ENCODE results near the gene GPR61. TPM values are rescaled to one million over a fixed set of nuclear protein-coding genes. Genes with fewer than 3 reads are reported as not detected.
A peak's percentile ranks its signal among the peaks of the same experiment; 100 is the strongest.

Gene GPR61
- polyA plus RNA-seq, 3 donors = 0.28 TPM; not detected in 2

DNA sequence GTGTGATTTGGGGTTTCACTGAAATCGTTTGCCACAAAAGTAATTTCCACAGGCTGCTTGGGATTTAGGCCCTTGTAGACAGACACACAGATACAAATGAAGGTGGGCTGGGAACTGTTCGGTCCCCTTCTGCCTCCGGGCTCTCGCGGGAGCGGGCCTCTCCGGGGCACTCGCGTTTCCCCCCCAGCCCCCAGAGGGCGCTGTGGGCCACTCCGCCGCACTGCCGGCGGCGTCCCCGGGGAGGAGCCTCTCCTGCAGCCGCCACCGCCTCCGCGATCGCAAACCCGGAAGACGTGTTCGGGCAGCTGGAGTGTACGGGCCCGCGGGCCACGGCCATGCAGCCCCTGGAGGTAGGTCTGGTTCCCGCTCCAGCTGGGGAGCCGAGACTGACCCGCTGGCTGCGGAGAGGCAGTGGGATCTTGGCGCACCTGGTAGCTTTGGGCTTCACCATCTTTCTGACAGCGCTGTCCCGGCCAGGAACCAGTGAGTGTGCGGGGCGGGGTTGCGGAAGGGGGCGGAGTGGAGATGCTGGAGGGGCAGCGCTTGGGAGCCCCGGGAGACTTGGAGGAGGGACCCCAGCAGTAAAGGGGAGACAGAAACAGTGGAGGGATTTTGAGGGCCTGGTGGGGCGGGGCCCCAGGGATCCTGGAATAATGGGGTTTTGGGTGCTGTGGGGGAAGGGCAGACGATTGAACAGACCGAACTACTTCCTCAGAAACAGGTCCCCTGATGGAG is 45.7 kb upstream of the GPR61 start, which contains the start of gene CYB561D1:
TSS of gene CYB561D1 (plus strand) at position 290 of the 735 bp plus-strand sequence. CDS start at position 336, 46 bp downstream.
- DNase-seq = peak; percentile 80 to 84 (median 80)
- H3K4me1 Mint-ChIP-seq = peaks cover 23% of the 10 kb centered on the region
- H3K27ac Mint-ChIP-seq = peak within 1 kb of the TSS; percentile 79 to 93 (median 89)
- H3K4me1 ChIP-seq (ENCODE audit: control insufficient read depth in 1 of 2, insufficient read depth in 2 of 2, low read length in 2 of 2) = peaks cover 12 to 19% of the 10 kb centered on the region in 2 donors
- peak within 1 kb of the TSS; percentile 77 for H3K4me2 ChIP-seq (replicated peaks; ENCODE audit: extremely low read depth, low read length, poor library complexity, severe bottlenecking)
- peak within 1 kb of the TSS; percentile 89 for H2AFZ ChIP-seq (ENCODE audit: insufficient read depth, low read depth, low read length, poor library complexity, severe bottlenecking)
- H3K27ac ChIP-seq (ENCODE audit: low read depth in 1 of 2, low read length in 2 of 2) = peak within 1 kb of the TSS in 1 of 2 donors; percentile 78
- peaks cover 0 to 4% (median 0%) of the 10 kb centered on the region in 3 donors for H3K27me3 Mint-ChIP-seq (ENCODE audit: low read depth in 3 of 3)
- H4K20me1 ChIP-seq (ENCODE audit: insufficient read depth, low read length) = peaks cover 44% of the 10 kb centered on the region
- peaks cover 46% of the 10 kb centered on the region for H3K79me2 ChIP-seq (ENCODE audit: insufficient read depth, low read length)
- H3K9me3 ChIP-seq (replicated peaks in 1 of 2; ENCODE audit: control insufficient read depth in 1 of 2, insufficient read depth in 1 of 2, low read length in 2 of 2) = no peaks in the 10 kb centered on the region
- peaks cover 31 to 40% of the 10 kb centered on the region in 2 donors for H3K36me3 ChIP-seq (replicated peaks in 1 of 2; ENCODE audit: control insufficient read depth in 1 of 2, insufficient read depth in 2 of 2, low read length in 2 of 2)
- H3K36me3 Mint-ChIP-seq = peaks cover 30 to 39% of the 10 kb centered on the region in 2 donors
- peak within 1 kb of the TSS; percentile 89 to 100 (median 97) for H3K4me3 ChIP-seq (replicated peaks in 1 of 3; ENCODE audit: low read depth in 2 of 3, low read length in 3 of 3)
- 0% methylated on average over 41 of the region's 44 CpGs for WGBS (ENCODE audit: insufficient coverage)
- peak within 1 kb of the TSS; percentile 74 for H3K9ac ChIP-seq (ENCODE audit: insufficient read depth, low read length, poor library complexity, severe bottlenecking)
- H3K27me3 ChIP-seq (ENCODE audit: control insufficient read depth in 2 of 2, insufficient read depth in 2 of 2, low read length in 2 of 2) = no peaks in the 10 kb centered on the region
- H3K4me3 Mint-ChIP-seq = peak within 1 kb of the TSS; percentile 94 to 96
- no peaks in the 10 kb centered on the region for H3K9me3 Mint-ChIP-seq
- intact Hi-C loops (cut with micrococcal nuclease) = loop anchor here in 1 of 2 donors (2.0 kb wide), 1 partner anchor 39 kb away; no protein-coding TSS in a partner anchor
- TF ChIP-seq, protein P1, sequence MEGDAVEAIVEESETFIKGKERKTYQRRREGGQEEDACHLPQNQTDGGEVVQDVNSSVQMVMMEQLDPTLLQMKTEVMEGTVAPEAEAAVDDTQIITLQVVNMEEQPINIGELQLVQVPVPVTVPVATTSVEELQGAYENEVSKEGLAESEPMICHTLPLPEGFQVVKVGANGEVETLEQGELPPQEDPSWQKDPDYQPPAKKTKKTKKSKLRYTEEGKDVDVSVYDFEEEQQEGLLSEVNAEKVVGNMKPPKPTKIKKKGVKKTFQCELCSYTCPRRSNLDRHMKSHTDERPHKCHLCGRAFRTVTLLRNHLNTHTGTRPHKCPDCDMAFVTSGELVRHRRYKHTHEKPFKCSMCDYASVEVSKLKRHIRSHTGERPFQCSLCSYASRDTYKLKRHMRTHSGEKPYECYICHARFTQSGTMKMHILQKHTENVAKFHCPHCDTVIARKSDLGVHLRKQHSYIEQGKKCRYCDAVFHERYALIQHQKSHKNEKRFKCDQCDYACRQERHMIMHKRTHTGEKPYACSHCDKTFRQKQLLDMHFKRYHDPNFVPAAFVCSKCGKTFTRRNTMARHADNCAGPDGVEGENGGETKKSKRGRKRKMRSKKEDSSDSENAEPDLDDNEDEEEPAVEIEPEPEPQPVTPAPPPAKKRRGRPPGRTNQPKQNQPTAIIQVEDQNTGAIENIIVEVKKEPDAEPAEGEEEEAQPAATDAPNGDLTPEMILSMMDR (IDR thresholded peaks at IDR 0.05) = peak; percentile 88

DNA sequence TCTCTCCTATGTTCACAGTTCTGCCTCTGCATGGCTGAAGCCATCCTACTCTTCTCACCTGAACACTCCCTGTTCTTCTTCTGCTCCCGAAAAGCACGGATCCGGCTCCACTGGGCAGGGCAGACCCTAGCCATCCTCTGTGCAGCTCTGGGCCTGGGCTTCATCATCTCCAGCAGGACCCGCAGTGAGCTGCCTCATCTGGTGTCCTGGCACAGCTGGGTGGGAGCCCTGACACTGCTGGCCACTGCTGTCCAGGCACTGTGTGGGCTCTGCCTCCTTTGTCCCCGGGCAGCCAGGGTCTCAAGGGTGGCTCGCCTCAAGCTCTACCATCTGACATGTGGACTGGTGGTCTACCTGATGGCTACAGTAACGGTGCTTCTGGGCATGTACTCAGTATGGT is 43.9 kb upstream of the GPR61 start:
- WGBS (ENCODE audit: insufficient coverage) = 97% methylated on average over 7 of the region's 7 CpGs
- H3K4me1 ChIP-seq (ENCODE audit: control insufficient read depth in 1 of 2, insufficient read depth in 2 of 2, low read length in 2 of 2) = peaks cover 12 to 19% of the 10 kb centered on the region in 2 donors
- Mint-ChIP-seq H3K36me3 (peaks cover 40 to 50% of the 10 kb centered on the region in 2 donors), H3K4me3 (no peak overlapping the region), H3K27ac (peak overlapping the region in 3 of 7 donors; percentile 24 to 83 (median 55)), H3K27me3 (ENCODE audit: low read depth in 3 of 3) (peaks cover 0 to 4% (median 0%) of the 10 kb centered on the region in 3 donors), H3K9me3 (no peaks in the 10 kb centered on the region), H3K4me1 (peaks cover 26% of the 10 kb centered on the region)
- H3K27ac ChIP-seq (ENCODE audit: low read depth in 1 of 2, low read length in 2 of 2) = no peak overlapping the region
- H4K20me1 ChIP-seq (ENCODE audit: insufficient read depth, low read length) = peaks cover 60% of the 10 kb centered on the region
- no peaks in the 10 kb centered on the region for H3K9me3 ChIP-seq (replicated peaks in 1 of 2; ENCODE audit: control insufficient read depth in 1 of 2, insufficient read depth in 1 of 2, low read length in 2 of 2)
- DNase-seq = no peak
- H3K4me3 ChIP-seq (replicated peaks in 1 of 3; ENCODE audit: low read depth in 2 of 3, low read length in 3 of 3) = no peak overlapping the region
- H2AFZ ChIP-seq (ENCODE audit: insufficient read depth, low read depth, low read length, poor library complexity, severe bottlenecking) = no peak overlapping the region
- no peaks in the 10 kb centered on the region for H3K27me3 ChIP-seq (ENCODE audit: control insufficient read depth in 2 of 2, insufficient read depth in 2 of 2, low read length in 2 of 2)
- intact Hi-C loops (cut with micrococcal nuclease) = loop anchor here in 1 of 2 donors (2.0 kb wide), 1 partner anchor 37 kb away; no protein-coding TSS in a partner anchor
- peaks cover 48% of the 10 kb centered on the region for H3K79me2 ChIP-seq (ENCODE audit: insufficient read depth, low read length)
- H3K9ac ChIP-seq (ENCODE audit: insufficient read depth, low read length, poor library complexity, severe bottlenecking) = no peak overlapping the region
- peaks cover 41 to 58% of the 10 kb centered on the region in 2 donors for H3K36me3 ChIP-seq (replicated peaks in 1 of 2; ENCODE audit: control insufficient read depth in 1 of 2, insufficient read depth in 2 of 2, low read length in 2 of 2)
- no peak overlapping the region for H3K4me2 ChIP-seq (replicated peaks; ENCODE audit: extremely low read depth, low read length, poor library complexity, severe bottlenecking)
- TF ChIP-seq, protein P1 (IDR thresholded peaks at IDR 0.05) = no peak

All from CD14-positive monocyte (primary cell).